ENCODE measurements around the gene KRTAP5-6. TPM values are rescaled to one million over a fixed set of nuclear protein-coding genes. Genes with fewer than 3 reads are reported as not detected.

KRTAP5-6 gene
- total RNA-seq, 1 experiment from 2014 or later = not detected

- Histone ChIP-seq H3K4me1 (ENCODE audit: insufficient read depth, low read length) (no peaks in the 10 kb centered on the region), H3K9ac (ENCODE audit: low read length) (no peak overlapping the region), H3K27me3 (ENCODE audit: low read length) (peaks cover 56% of the 10 kb centered on the region), H3K9me2 (replicated peaks; ENCODE audit: low read length) (no peaks in the 10 kb centered on the region), H3K27ac (ENCODE audit: low read length) (no peak overlapping the region), H3K4me2 (ENCODE audit: low read length) (no peak overlapping the region), H3F3A (ENCODE audit: low read length, unreplicated experiment) (no peaks in the 10 kb centered on the region), H3K36me3 (ENCODE audit: low read depth, low read length) (no peaks in the 10 kb centered on the region), H2AFZ (ENCODE audit: low read length) (no peak overlapping the region), H3K9me3 (ENCODE audit: low read length) (no peaks in the 10 kb centered on the region), H3K79me2 (ENCODE audit: low read length) (no peaks in the 10 kb centered on the region), H3K4me3 (ENCODE audit: low read length) (no peak overlapping the region), H4K20me1 (ENCODE audit: low read length) (no peaks in the 10 kb centered on the region)
- no TSS peak for BruUV-seq (replicated peaks)
- DNase-seq (no peak), ATAC-seq (no peak)
- TF ChIP-seq, protein P1, sequence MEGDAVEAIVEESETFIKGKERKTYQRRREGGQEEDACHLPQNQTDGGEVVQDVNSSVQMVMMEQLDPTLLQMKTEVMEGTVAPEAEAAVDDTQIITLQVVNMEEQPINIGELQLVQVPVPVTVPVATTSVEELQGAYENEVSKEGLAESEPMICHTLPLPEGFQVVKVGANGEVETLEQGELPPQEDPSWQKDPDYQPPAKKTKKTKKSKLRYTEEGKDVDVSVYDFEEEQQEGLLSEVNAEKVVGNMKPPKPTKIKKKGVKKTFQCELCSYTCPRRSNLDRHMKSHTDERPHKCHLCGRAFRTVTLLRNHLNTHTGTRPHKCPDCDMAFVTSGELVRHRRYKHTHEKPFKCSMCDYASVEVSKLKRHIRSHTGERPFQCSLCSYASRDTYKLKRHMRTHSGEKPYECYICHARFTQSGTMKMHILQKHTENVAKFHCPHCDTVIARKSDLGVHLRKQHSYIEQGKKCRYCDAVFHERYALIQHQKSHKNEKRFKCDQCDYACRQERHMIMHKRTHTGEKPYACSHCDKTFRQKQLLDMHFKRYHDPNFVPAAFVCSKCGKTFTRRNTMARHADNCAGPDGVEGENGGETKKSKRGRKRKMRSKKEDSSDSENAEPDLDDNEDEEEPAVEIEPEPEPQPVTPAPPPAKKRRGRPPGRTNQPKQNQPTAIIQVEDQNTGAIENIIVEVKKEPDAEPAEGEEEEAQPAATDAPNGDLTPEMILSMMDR (conservative IDR thresholded peaks at IDR 0.05; ENCODE audit: low read depth, low read length) = no peak
- TF ChIP-seq EZH2 (IDR thresholded peaks at IDR 0.05; ENCODE audit: low read length, unreplicated experiment) (no peak), EZH2phosphoT487 (IDR thresholded peaks at IDR 0.05; ENCODE audit: borderline replicate concordance, low read length) (no peak)
- ChIA-PET POLR2A (ENCODE audit: unreplicated experiment) (no interaction called here), CTCF (no interaction called here)
- intact Hi-C loops (cut with micrococcal nuclease) = no loop called here
Observed at GRCh38 chr11:1714908-1715885, 18.2 kb downstream of the KRTAP5-6 start.

GRCh38 chr11:1717745-1718144 lies 20.8 kb downstream of the KRTAP5-6 start:
- ChIA-PET CTCF (no interaction called here), POLR2A (ENCODE audit: unreplicated experiment) (no interaction called here)

More at GRCh38 chr11:1717745-1718144, 20.8 kb downstream of the KRTAP5-6 start:
- no peaks in the 10 kb centered on the region for H4K20me1 ChIP-seq (ENCODE audit: low read length)
- TF ChIP-seq EZH2 (IDR thresholded peaks at IDR 0.05; ENCODE audit: low read length, unreplicated experiment) (no peak), EZH2phosphoT487 (IDR thresholded peaks at IDR 0.05; ENCODE audit: borderline replicate concordance, low read length) (no peak)
- TF ChIP-seq, protein P1 (conservative IDR thresholded peaks at IDR 0.05; ENCODE audit: low read depth, low read length) = no peak
- H3K79me2 ChIP-seq (ENCODE audit: low read length) = no peaks in the 10 kb centered on the region
- no peak for ATAC-seq
- intact Hi-C loops (cut with micrococcal nuclease) = no loop called here
- H3K27ac ChIP-seq (ENCODE audit: low read length) = no peak overlapping the region
- peaks cover 52% of the 10 kb centered on the region for H3K27me3 ChIP-seq (ENCODE audit: low read length)
- H3K9ac ChIP-seq (ENCODE audit: low read length) = no peak overlapping the region
- no peak overlapping the region for H2AFZ ChIP-seq (ENCODE audit: low read length)
- DNase-seq = no peak
- H3K36me3 ChIP-seq (ENCODE audit: low read depth, low read length) = no peaks in the 10 kb centered on the region
- no peaks in the 10 kb centered on the region for H3K9me2 ChIP-seq (replicated peaks; ENCODE audit: low read length)
- no peak overlapping the region for H3K4me3 ChIP-seq (ENCODE audit: low read length)
- no peak overlapping the region for H3K4me2 ChIP-seq (ENCODE audit: low read length)
- BruUV-seq (replicated peaks) = no TSS peak
- no peaks in the 10 kb centered on the region for H3K9me3 ChIP-seq (ENCODE audit: low read length)
- H3K4me1 ChIP-seq (ENCODE audit: insufficient read depth, low read length) = no peaks in the 10 kb centered on the region
- no peaks in the 10 kb centered on the region for H3F3A ChIP-seq (ENCODE audit: low read length, unreplicated experiment)

All from PC-3 (cell line).